ENCODE results near the gene ANKRD34C. TPM values are rescaled to one million over a fixed set of nuclear protein-coding genes. Genes with fewer than 3 reads are reported as not detected.

Gene ANKRD34C
- total RNA-seq, 1 experiment from 2014 or later, result not detected

DNA sequence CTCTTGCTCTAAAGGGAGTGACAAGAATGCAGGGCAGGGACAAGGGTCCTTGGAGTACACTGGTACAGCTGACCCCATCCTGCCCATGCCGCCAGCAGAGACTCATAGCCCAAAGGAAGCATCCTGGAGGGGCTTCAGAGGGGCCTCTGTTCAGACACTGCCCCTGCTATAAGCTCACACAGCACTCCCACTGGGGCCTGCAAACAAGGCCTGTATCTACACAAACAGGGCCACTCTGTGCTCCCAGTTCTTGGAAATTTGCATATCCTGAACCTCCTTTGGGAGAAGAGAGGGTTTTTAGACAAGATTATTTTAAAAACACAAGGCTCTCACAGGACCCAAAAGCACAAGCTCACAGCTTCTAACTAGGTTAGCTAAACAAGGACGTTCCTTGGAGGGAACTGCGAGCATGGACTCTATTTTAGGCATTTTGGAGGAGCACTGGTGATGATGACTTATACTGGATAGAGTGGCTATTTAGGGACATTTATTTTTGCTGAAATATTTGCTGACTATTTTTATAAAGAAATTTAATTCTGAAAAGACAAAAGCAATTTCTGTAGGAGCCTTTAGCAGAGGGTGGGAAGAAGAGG, 16.4 kb upstream of the ANKRD34C start:
- TF ChIP-seq, protein P1, sequence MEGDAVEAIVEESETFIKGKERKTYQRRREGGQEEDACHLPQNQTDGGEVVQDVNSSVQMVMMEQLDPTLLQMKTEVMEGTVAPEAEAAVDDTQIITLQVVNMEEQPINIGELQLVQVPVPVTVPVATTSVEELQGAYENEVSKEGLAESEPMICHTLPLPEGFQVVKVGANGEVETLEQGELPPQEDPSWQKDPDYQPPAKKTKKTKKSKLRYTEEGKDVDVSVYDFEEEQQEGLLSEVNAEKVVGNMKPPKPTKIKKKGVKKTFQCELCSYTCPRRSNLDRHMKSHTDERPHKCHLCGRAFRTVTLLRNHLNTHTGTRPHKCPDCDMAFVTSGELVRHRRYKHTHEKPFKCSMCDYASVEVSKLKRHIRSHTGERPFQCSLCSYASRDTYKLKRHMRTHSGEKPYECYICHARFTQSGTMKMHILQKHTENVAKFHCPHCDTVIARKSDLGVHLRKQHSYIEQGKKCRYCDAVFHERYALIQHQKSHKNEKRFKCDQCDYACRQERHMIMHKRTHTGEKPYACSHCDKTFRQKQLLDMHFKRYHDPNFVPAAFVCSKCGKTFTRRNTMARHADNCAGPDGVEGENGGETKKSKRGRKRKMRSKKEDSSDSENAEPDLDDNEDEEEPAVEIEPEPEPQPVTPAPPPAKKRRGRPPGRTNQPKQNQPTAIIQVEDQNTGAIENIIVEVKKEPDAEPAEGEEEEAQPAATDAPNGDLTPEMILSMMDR (conservative IDR thresholded peaks at IDR 0.05; ENCODE audit: low read depth, low read length), result no peak
- TF ChIP-seq EZH2phosphoT487 (IDR thresholded peaks at IDR 0.05; ENCODE audit: borderline replicate concordance, low read length) (no peak), EZH2 (IDR thresholded peaks at IDR 0.05; ENCODE audit: low read length, unreplicated experiment) (no peak)
- BruUV-seq (replicated peaks), result no TSS peak
- Histone ChIP-seq H3K4me3 (ENCODE audit: low read length) (no peak overlapping the region), H3K36me3 (ENCODE audit: low read depth, low read length) (no peaks in the 10 kb centered on the region), H3F3A (ENCODE audit: low read length, unreplicated experiment) (no peaks in the 10 kb centered on the region), H3K4me2 (ENCODE audit: low read length) (no peak overlapping the region), H3K27ac (ENCODE audit: low read length) (no peak overlapping the region), H3K79me2 (ENCODE audit: low read length) (no peaks in the 10 kb centered on the region), H4K20me1 (ENCODE audit: low read length) (no peaks in the 10 kb centered on the region), H3K9ac (ENCODE audit: low read length) (no peak overlapping the region), H3K9me3 (ENCODE audit: low read length) (no peaks in the 10 kb centered on the region), H2AFZ (ENCODE audit: low read length) (no peak overlapping the region), H3K9me2 (replicated peaks; ENCODE audit: low read length) (no peaks in the 10 kb centered on the region), H3K4me1 (ENCODE audit: insufficient read depth, low read length) (no peaks in the 10 kb centered on the region), H3K27me3 (ENCODE audit: low read length) (peaks cover 59% of the 10 kb centered on the region)
- ChIA-PET CTCF (no interaction called here), POLR2A (ENCODE audit: unreplicated experiment) (no interaction called here)
- DNase-seq, result no peak
- ATAC-seq, result no peak
- intact Hi-C loops (cut with micrococcal nuclease), result no loop called here

DNA sequence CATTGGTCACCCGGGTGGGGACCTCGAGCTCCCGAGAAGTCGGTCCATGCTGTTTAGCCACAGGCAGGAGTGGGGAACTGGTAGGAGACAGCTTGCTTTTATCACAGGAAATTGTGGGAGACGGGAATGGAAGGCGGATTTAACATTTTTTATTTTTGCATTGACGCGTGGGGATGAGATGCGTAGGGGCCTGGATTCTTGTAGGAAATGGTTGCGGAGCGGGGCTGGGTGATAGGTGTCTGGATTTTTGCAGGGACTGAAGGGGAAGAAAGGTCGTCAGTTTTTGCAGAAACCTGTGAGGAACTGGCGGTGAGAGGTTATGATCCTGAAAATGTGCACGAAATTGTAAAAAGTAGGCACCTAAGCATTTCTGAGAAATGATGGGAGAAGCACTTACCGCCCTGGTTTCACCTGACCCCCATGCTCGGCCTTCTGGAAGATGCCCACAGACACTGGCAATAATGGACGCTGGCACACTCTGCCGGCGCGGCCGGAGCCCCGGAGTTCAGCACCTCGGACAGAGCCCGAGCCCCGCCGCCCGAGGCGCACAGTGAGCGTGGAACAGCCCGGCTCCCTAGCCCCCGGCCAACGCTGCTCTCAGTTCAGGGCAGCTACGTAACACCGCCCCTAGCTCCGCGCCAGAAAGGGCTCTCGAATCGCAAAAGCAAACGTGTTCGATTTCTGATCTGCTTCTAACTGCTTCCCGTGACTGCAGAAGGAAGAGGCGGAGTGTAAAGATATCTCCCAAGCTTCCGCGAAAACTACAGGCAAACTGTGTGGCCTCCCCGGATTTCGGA, 928 bp downstream of the ANKRD34C start:
- no peak for ATAC-seq
- CTCF ChIA-PET, result no interaction called here

More for the DNA sequence above, 928 bp downstream of the ANKRD34C start:
- H3K9me2 ChIP-seq (replicated peaks; ENCODE audit: low read length), result no peaks in the 10 kb centered on the region
- no peaks in the 10 kb centered on the region for H3K79me2 ChIP-seq (ENCODE audit: low read length)
- POLR2A ChIA-PET (ENCODE audit: unreplicated experiment), result no interaction called here
- H3K4me2 ChIP-seq (ENCODE audit: low read length), result no peak overlapping the region
- TF ChIP-seq EZH2phosphoT487 (IDR thresholded peaks at IDR 0.05; ENCODE audit: borderline replicate concordance, low read length) (no peak), EZH2 (IDR thresholded peaks at IDR 0.05; ENCODE audit: low read length, unreplicated experiment) (no peak)
- TF ChIP-seq, protein P1 (conservative IDR thresholded peaks at IDR 0.05; ENCODE audit: low read depth, low read length), result no peak
- peaks cover 53% of the 10 kb centered on the region for H3K27me3 ChIP-seq (ENCODE audit: low read length)
- H3K27ac ChIP-seq (ENCODE audit: low read length), result no peak overlapping the region
- intact Hi-C loops (cut with micrococcal nuclease), result no loop called here
- H3K9me3 ChIP-seq (ENCODE audit: low read length), result no peaks in the 10 kb centered on the region
- no peaks in the 10 kb centered on the region for H3K4me1 ChIP-seq (ENCODE audit: insufficient read depth, low read length)
- H3K4me3 ChIP-seq (ENCODE audit: low read length), result no peak overlapping the region
- H2AFZ ChIP-seq (ENCODE audit: low read length), result no peak overlapping the region
- no peak overlapping the region for H3K9ac ChIP-seq (ENCODE audit: low read length)
- no peaks in the 10 kb centered on the region for H3K36me3 ChIP-seq (ENCODE audit: low read depth, low read length)
- H3F3A ChIP-seq (ENCODE audit: low read length, unreplicated experiment), result no peaks in the 10 kb centered on the region
- no peaks in the 10 kb centered on the region for H4K20me1 ChIP-seq (ENCODE audit: low read length)
- DNase-seq, result peak; percentile 22
- no TSS peak for BruUV-seq (replicated peaks)

Measured in PC-3 (cell line).